Measurements from ENCODE around the gene FGF11. TPM values are rescaled to one million over a fixed set of nuclear protein-coding genes. Genes with fewer than 3 reads are reported as not detected.

The FGF11 gene
- total RNA-seq (2022; extraction: Qiagen RNA extraction; ENCODE audit: low read depth) = 0.74 to 1.4 TPM (median 1.2 TPM) in 5 replicates

GRCh38 chr17:7439462-7440112 lies at the start of gene FGF11:
Gene FGF11, plus strand, starts transcription at chr17:7439512. Its CDS starts 109 bp downstream, at chr17:7439621.

GRCh38 chr17:7394452-7395191 lies 44.7 kb upstream of the FGF11 start, which contains the start of gene PLSCR3:
Gene PLSCR3, minus strand, starts transcription at chr17:7394525. Its CDS starts 415 bp downstream, at chr17:7394110.

GRCh38 chr17:7403977-7404736 lies 35.2 kb upstream of the FGF11 start, which contains the start of gene TMEM256:
Gene TMEM256, minus strand, starts transcription at chr17:7404097. Its CDS starts 13 bp downstream, at chr17:7404084.

GRCh38 chr17:7407485-7408251 lies 31.6 kb upstream of the FGF11 start, which contains the start of gene NLGN2:
Gene NLGN2, plus strand, starts transcription at chr17:7407845. Its CDS starts 411 bp downstream, at chr17:7408256.

GRCh38 chr17:7419819-7420610 lies 19.3 kb upstream of the FGF11 start, which contains the start of gene SPEM1:
Gene SPEM1, plus strand, starts transcription at chr17:7420324. Its CDS starts 61 bp downstream, at chr17:7420385.

GRCh38 chr17:7425316-7425715 lies 14.0 kb upstream of the FGF11 start, which contains the start of gene SPEM2:
Gene SPEM2, plus strand, starts transcription at chr17:7425616. Its CDS starts 73 bp downstream, at chr17:7425689.

GRCh38 chr17:7428557-7428956 lies 10.8 kb upstream of the FGF11 start, which contains the start of gene SPEM3:
Gene SPEM3, plus strand, starts transcription at chr17:7428857. Its CDS starts 46 bp downstream, at chr17:7428903.

GRCh38 chr17:7444682-7445618 lies 5.6 kb downstream of the FGF11 start, which contains the start of gene CHRNB1:
Gene CHRNB1, plus strand, starts transcription at chr17:7445061. Its CDS starts 67 bp downstream, at chr17:7445128.

GRCh38 chr17:7479213-7480088 lies 40.1 kb downstream of the FGF11 start, which contains the start of gene ZBTB4:
Gene ZBTB4, minus strand, starts transcription at chr17:7479631. Its CDS starts 12,830 bp downstream, at chr17:7466801.

GRCh38 chr17:7481275-7481674 lies 42.0 kb downstream of the FGF11 start, which contains the start of gene SLC35G6:
Gene SLC35G6, plus strand, starts transcription at chr17:7481446. Its CDS starts 71 bp downstream, at chr17:7481517.

GRCh38 chr17:7484067-7484918 lies 45.0 kb downstream of the FGF11 start, which contains the start of gene POLR2A:
Gene POLR2A, plus strand, starts transcription at chr17:7484366.

Other genes with a start within 250 kb of the FGF11 start
- gene DLG4, start 219.7 kb upstream of the FGF11 start, total RNA-seq (2022; extraction: Qiagen RNA extraction; ENCODE audit: low read depth) = 7.2 to 10.7 TPM (median 8.9 TPM) in 5 replicates
- gene ACADVL, start 219.6 kb upstream of the FGF11 start, total RNA-seq (2022; extraction: Qiagen RNA extraction; ENCODE audit: low read depth) = 373 to 531 TPM (median 506 TPM) in 5 replicates
- gene DVL2, start 205.0 kb upstream of the FGF11 start, total RNA-seq (2022; extraction: Qiagen RNA extraction; ENCODE audit: low read depth) = 26.1 to 39.5 TPM (median 37.0 TPM) in 5 replicates
- 82.3 to 110 TPM (median 92.2 TPM) in 5 replicates for gene PHF23, start 200.1 kb upstream of the FGF11 start, total RNA-seq (2022; extraction: Qiagen RNA extraction; ENCODE audit: low read depth)
- gene GABARAP, start 197.1 kb upstream of the FGF11 start, total RNA-seq (2022; extraction: Qiagen RNA extraction; ENCODE audit: low read depth) = 678 to 759 TPM (median 700 TPM) in 5 replicates
- gene CTDNEP1, start 187.8 kb upstream of the FGF11 start, total RNA-seq (2022; extraction: Qiagen RNA extraction; ENCODE audit: low read depth) = 210 to 241 TPM (median 229 TPM) in 5 replicates
- 110 to 138 TPM (median 124 TPM) in 5 replicates for gene ELP5, start 187.3 kb upstream of the FGF11 start, total RNA-seq (2022; extraction: Qiagen RNA extraction; ENCODE audit: low read depth)
- gene CLDN7, start 177.0 kb upstream of the FGF11 start, total RNA-seq (2022; extraction: Qiagen RNA extraction; ENCODE audit: low read depth) = 0.57 to 1.5 TPM (median 0.71 TPM) in 5 replicates
- gene SLC2A4, start 157.8 kb upstream of the FGF11 start, total RNA-seq (2022; extraction: Qiagen RNA extraction; ENCODE audit: low read depth) = 0.07 to 0.29 TPM (median 0.17 TPM) in 5 replicates
- 0.32 to 0.80 TPM (median 0.41 TPM) in 5 replicates for gene YBX2, start 144.9 kb upstream of the FGF11 start, total RNA-seq (2022; extraction: Qiagen RNA extraction; ENCODE audit: low read depth)
- 1,703 to 1,867 TPM (median 1,727 TPM) in 5 replicates for gene EIF5A, start 131.9 kb upstream of the FGF11 start, total RNA-seq (2022; extraction: Qiagen RNA extraction; ENCODE audit: low read depth)
- gene GPS2, start 124.2 kb upstream of the FGF11 start, total RNA-seq (2022; extraction: Qiagen RNA extraction; ENCODE audit: low read depth) = 86.5 to 109 TPM (median 99.7 TPM) in 5 replicates
- 21.8 to 31.5 TPM (median 27.2 TPM) in 5 replicates for gene NEURL4, start 110.2 kb upstream of the FGF11 start, total RNA-seq (2022; extraction: Qiagen RNA extraction; ENCODE audit: low read depth)
- gene ACAP1, start 103.0 kb upstream of the FGF11 start, total RNA-seq (2022; extraction: Qiagen RNA extraction; ENCODE audit: low read depth) = 0.74 to 8.9 TPM (median 4.6 TPM) in 5 replicates
- 10.7 to 15.4 TPM (median 12.9 TPM) in 5 replicates for gene KCTD11, start 87.3 kb upstream of the FGF11 start, total RNA-seq (2022; extraction: Qiagen RNA extraction; ENCODE audit: low read depth)
- gene TMEM95, start 84.4 kb upstream of the FGF11 start, total RNA-seq (2022; extraction: Qiagen RNA extraction; ENCODE audit: low read depth) = not detected in 5 replicates
- 1.5 to 2.1 TPM (median 1.9 TPM) in 5 replicates for gene TNK1, start 58.4 kb upstream of the FGF11 start, total RNA-seq (2022; extraction: Qiagen RNA extraction; ENCODE audit: low read depth)
- 35.0 to 47.4 TPM (median 36.8 TPM) in 5 replicates for gene PLSCR3, start 45.0 kb upstream of the FGF11 start, total RNA-seq (2022; extraction: Qiagen RNA extraction; ENCODE audit: low read depth)
- gene TMEM256, start 35.4 kb upstream of the FGF11 start, total RNA-seq (2022; extraction: Qiagen RNA extraction; ENCODE audit: low read depth) = 183 to 235 TPM (median 214 TPM) in 5 replicates
- 13.0 to 21.8 TPM (median 16.6 TPM) in 5 replicates for gene NLGN2, start 31.7 kb upstream of the FGF11 start, total RNA-seq (2022; extraction: Qiagen RNA extraction; ENCODE audit: low read depth)
- gene SPEM1, start 19.2 kb upstream of the FGF11 start, total RNA-seq (2022; extraction: Qiagen RNA extraction; ENCODE audit: low read depth) = not detected in 5 replicates
- gene SPEM2, start 13.9 kb upstream of the FGF11 start, total RNA-seq (2022; extraction: Qiagen RNA extraction; ENCODE audit: low read depth) = 0.08 TPM in 1 of 5 replicates, not detected in the others
- not detected in 5 replicates for gene SPEM3, start 10.7 kb upstream of the FGF11 start, total RNA-seq (2022; extraction: Qiagen RNA extraction; ENCODE audit: low read depth)
- 8.7 to 15.2 TPM (median 12.6 TPM) in 5 replicates for gene TMEM102, start 4.1 kb upstream of the FGF11 start, total RNA-seq (2022; extraction: Qiagen RNA extraction; ENCODE audit: low read depth)
- gene CHRNB1, start 5.5 kb downstream of the FGF11 start, total RNA-seq (2022; extraction: Qiagen RNA extraction; ENCODE audit: low read depth) = 5.7 to 8.0 TPM (median 7.2 TPM) in 5 replicates
- 17.8 to 24.3 TPM (median 22.7 TPM) in 5 replicates for gene ZBTB4, start 40.1 kb downstream of the FGF11 start, total RNA-seq (2022; extraction: Qiagen RNA extraction; ENCODE audit: low read depth)
- gene SLC35G6, start 41.9 kb downstream of the FGF11 start, total RNA-seq (2022; extraction: Qiagen RNA extraction; ENCODE audit: low read depth) = not detected in 5 replicates
- gene POLR2A, start 44.9 kb downstream of the FGF11 start, total RNA-seq (2022; extraction: Qiagen RNA extraction; ENCODE audit: low read depth) = 62.1 to 84.5 TPM (median 77.7 TPM) in 5 replicates
- 8.8 to 13.0 TPM (median 10.7 TPM) in 5 replicates for gene TNFSF12, start 109.5 kb downstream of the FGF11 start, total RNA-seq (2022; extraction: Qiagen RNA extraction; ENCODE audit: low read depth)
- 0.72 to 1.5 TPM (median 1.1 TPM) in 5 replicates for gene TNFSF13, start 119.2 kb downstream of the FGF11 start, total RNA-seq (2022; extraction: Qiagen RNA extraction; ENCODE audit: low read depth)
- 93.8 to 107 TPM (median 95.9 TPM) in 5 replicates for gene SENP3, start 122.4 kb downstream of the FGF11 start, total RNA-seq (2022; extraction: Qiagen RNA extraction; ENCODE audit: low read depth)
- gene CD68, start 140.1 kb downstream of the FGF11 start, total RNA-seq (2022; extraction: Qiagen RNA extraction; ENCODE audit: low read depth) = 31.7 to 44.5 TPM (median 39.7 TPM) in 5 replicates
- gene MPDU1, start 144.3 kb downstream of the FGF11 start, total RNA-seq (2022; extraction: Qiagen RNA extraction; ENCODE audit: low read depth) = 117 to 140 TPM (median 122 TPM) in 5 replicates
- gene SOX15, start 150.6 kb downstream of the FGF11 start, total RNA-seq (2022; extraction: Qiagen RNA extraction; ENCODE audit: low read depth) = 0.16 to 0.30 TPM (median 0.19 TPM) in 5 replicates
- 52.7 to 63.1 TPM (median 62.0 TPM) in 5 replicates for gene FXR2, start 175.4 kb downstream of the FGF11 start, total RNA-seq (2022; extraction: Qiagen RNA extraction; ENCODE audit: low read depth)
- gene SAT2, start 188.3 kb downstream of the FGF11 start, total RNA-seq (2022; extraction: Qiagen RNA extraction; ENCODE audit: low read depth) = 70.6 to 108 TPM (median 81.7 TPM) in 5 replicates
- 0.47 to 0.70 TPM (median 0.64 TPM) in 5 replicates for gene SHBG, start 190.6 kb downstream of the FGF11 start, total RNA-seq (2022; extraction: Qiagen RNA extraction; ENCODE audit: low read depth)
- gene ATP1B2, start 211.4 kb downstream of the FGF11 start, total RNA-seq (2022; extraction: Qiagen RNA extraction; ENCODE audit: low read depth) = 0.13 to 0.42 TPM (median 0.27 TPM) in 5 replicates
- gene TP53, start 248.0 kb downstream of the FGF11 start, total RNA-seq (2022; extraction: Qiagen RNA extraction; ENCODE audit: low read depth) = 46.4 to 54.0 TPM (median 52.3 TPM) in 5 replicates
- 33.8 to 47.6 TPM (median 43.3 TPM) in 5 replicates for gene WRAP53, start 249.0 kb downstream of the FGF11 start, total RNA-seq (2022; extraction: Qiagen RNA extraction; ENCODE audit: low read depth)